Activated CD4-positive, CD25-positive, alpha-beta regulatory T cell (primary cell): ENCODE data around the gene MTMR3.

Experiments used
- DNase-seq, 4 experiments: peaks; one replicate each; lab custom pipeline; 2025; lab: John Stamatoyannopoulos, UW

The MTMR3 gene

DNA sequence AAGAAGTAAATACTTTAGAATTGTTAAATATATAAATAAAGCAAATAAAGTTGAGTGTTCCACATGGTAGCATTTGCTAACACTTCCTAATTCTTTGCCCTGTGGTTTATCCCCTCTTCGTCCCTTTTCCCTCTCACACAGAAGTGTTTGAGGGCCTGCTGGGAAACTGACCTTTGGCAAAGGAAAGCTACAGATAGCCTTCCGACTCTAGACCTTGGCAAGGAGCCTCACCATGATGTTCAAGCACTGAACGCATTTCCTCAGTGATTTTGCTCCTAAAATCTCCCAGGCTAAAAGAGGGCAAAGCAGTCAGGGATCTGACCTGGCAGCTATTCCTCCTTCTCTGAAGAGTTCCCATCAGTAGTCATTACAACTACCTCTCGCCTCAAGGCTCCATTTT is 144.8 kb downstream of the MTMR3 start:
- DNase-seq = no peak

DNA sequence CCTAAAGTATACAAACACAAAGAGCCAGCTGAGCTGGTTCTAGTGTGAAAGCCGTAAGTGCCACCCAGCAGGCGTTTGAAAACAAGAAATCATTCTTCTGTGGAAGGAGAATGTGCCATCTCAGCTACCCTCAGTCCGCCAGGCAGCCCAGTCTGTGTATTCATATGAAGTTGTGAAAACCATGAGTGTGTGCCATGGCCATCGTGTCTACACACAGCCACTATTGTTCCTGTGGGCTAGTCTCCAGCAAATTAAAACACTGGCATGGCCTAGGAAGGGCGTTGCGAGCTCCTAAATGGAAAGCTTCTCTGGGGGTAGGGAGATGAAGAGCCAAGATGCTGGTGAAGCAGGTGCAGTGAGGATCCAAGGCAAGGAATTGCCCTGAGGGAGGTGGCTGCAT is 145.8 kb downstream of the MTMR3 start:
- no peak for DNase-seq

DNA sequence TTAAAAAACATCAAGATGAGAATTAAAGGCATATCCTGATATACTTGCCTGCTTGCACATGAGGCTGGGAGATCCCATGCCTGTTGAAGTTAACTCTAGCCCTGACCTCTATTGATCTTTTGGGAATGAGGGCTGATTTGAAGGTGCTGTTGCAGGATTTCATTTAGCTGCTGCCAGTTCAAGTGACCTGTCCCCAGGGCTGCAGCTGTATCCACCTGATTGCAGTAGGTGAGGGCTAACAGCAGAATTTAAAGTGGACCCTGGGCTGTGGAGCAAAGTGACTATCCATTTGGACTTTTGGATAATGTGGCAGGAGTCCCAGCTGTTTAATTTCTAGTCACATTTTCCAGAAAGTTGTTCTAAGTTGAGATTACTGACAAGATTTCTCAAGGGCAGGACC is 146.5 kb downstream of the MTMR3 start:
- no peak for DNase-seq

DNA sequence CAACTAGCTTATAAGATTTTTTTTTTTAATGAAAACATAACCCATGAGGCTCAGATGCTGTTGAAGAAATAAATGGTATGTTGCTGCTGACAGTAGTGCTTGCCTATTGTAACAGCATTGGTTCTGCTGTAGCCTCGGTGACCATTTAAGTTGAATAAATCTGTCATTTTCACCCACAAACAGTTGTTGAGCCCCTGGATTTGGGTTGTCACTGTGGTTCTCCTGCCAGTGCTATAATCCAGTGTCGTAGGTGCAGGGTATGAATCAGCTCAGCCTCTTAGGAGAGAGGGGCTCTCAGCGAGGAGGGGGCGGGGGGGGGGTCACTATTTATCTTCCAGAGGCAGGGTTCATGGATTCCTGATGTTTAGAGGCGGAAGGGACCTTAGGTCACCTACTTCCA is 147.4 kb downstream of the MTMR3 start:
- DNase-seq = no peak

DNA sequence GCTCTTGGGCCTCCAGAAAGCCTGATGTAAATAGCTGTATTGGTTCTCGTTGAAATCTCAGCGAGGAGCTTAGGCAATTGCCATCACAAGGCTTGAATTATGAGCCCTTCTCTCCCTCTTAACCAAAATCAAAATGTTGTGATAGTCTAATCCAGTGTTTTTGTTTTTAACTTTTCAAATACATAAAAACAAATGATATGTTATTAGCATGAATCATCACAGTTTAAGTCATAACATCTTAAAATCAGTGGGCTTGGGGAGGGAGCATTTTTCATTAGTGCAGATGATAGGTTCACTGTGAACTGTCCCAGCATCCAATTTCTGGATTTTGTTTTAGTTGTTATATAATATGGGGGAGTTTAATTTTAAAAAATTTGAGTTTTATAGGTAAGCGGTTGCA is 148.4 kb downstream of the MTMR3 start:
- DNase-seq = no peak

DNA sequence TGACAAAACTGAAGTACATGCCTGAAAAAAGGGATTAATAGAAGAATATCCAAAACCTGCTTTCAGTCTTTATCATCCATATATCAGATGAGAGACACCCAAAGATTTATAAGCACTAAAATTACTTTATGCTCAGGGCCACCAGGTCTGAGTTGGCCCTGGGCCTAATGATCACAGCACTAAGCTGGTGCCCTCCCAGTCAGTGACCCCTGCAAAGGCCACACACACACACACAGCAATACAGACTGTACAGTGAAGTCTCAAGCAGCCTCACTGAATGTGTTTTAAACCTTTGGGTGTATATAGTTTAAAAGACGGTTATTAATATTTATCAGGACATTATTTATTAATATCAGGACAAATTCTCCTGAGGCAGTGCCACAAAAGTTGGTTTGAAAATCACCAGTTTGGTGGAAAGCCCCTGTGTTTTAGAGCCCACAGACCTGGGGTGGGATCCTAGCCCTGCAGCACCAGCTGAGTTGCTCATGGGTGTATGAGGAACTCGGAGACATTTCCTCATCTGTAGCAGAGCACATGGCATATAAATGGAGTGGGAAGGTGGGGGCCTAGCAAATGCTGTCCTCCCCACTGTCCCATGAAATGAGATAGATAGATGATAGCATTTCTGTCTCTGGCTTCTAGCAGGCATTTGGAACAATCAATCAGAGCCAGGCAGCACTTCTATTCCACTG is 148.9 kb downstream of the MTMR3 start:
- no peak for DNase-seq

DNA sequence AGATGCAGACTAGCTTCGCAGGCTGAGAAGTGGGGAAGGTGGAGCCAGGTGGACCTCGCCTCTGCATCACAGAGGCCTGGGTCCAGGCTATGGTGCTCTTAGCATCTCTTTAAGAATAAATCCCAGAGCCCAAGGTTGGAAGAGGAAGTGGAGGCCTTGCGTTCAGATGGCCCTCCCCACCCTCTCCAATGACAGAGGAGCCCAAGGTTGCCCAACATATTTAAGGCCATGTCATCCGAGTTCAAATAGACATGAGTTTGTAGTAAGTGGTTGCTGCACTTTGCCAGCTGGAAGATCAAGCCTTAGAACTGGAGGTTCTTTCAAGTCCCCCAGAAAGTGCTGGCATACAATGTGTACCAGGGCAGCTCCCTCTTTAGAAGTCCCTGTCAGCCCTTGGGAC is 150.2 kb downstream of the MTMR3 start:
- DNase-seq = no peak

DNA sequence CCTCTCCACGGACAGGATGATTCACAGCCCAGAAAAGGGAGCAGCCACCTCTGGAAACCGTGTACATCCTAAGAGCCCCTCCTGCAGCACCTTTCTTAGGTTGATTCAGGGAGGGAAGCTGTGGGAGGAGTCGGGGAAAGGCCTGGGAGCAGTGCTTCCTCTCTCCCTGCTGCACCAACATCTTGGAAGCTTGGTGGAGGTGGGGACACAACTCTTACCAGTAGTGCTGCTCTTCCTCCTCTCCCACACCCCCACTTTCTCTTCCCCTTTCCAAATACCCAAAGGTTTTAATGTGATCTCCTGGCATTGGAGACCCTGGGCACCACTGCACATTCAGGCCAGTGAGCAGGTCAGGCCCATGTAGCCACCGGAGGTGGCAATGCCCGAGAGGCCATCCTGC is 150.9 kb downstream of the MTMR3 start:
- no peak for DNase-seq

DNA sequence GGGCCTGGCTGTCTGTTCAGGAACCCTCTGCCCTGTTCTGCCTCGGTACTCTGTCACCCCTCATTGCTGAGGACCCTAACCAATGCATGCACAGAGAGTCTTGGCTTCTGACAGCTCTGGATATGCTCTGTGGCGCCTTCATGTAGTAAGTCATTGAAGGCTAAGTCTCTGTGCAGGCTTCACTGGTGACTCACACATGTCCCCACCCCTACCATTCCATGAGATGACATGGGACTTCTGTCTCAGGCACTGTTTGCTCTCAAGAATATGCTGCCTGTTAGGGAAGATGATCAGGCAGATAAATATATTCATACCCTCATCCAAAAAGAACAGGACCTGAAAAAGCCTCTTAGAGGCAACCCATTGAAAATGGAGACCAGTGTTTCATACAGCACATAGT is 153.7 kb downstream of the MTMR3 start:
- no peak for DNase-seq

DNA sequence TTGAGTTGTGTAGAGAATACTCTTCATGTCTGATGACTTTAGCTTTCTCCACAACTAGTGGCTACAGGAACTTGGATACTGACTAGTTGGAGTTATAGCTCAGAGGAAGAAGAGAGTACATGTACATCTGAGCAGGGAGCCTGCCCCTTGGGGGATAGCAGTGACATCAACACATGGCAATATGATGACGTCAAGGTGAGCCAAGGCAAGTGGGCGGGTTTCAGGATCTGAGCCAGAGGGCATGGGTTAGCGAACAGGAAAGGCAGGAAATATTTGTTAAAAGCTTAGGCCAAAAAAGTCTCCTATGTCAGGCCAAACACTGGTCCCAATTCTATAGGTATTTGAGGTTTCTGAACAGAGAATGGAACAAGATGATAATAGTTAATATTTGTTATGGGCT is 155.2 kb downstream of the MTMR3 start:
- no peak for DNase-seq

DNA sequence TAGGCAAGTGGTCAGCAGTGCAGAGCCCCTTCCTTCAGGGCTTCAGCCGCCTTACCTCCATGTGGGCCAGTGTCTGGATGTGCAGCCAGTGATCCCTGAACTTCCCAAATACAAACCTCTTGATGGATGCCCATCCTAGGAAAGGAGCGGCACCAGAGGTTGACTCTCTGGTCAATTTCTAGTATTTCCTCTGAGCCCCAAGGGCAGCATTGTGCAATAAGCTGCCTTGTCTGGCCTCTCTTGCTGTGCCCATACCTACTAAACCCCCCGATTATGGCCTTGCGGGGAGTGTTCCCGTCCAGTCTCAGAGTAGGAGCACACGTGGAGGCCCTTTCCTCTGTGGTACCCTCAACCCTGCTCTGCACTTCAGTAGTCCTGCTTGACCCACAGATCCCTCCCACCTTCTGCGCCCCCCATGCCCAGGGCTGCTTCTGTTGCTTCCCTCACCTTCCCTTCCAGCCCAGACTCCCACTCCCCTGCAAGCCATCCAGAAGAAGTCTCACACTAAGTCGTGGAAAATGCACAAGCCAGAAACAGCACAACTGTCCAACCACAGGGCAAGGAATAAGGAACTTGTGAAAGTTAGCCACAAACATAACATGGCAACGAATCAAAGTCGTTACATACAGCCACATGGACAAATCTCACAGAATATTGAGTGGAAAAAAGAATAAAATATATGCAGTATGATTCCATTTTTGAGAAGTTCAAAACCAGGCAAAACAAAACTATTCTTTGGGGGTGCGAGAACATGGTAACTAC is 157.7 kb downstream of the MTMR3 start:
- no peak for DNase-seq

DNA sequence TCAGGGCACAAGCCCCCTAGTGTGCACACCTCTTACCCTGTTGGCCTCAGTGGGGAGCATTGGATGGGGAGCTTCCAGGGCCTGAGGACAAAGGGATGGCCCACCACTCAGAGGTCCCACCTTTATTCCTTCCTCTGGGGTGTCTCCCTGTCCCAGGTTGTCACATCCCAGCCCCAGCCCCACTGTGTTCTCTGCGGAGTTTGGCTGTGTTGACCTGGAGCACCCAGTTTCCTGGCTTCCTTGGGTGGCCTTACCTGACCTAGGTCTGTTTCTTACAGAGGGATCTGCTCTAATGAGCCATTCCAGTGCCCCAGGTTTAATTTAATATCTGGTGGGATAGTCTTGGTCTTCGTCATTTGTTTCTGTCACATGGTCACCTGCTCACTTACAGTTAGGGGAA is 158.5 kb downstream of the MTMR3 start:
- DNase-seq = no peak

DNA sequence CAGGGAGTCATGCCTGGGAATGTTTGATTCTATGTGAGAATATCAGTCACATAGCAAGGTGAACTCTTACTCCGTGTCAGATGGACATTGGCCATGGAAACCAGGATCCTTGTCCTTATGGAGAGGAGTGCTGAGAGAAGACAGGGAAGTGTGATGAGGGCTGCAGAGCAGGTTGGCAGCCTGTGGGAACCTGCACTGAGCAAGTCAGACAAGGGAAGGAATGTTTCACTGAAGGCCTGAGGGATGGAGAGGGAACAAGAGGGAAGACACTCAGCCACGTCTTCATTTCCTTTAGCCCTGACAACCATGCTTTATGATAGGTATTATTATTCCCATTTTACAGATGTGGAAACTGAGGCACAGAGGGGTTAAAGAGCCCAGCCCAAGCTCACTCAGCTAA is 158.9 kb downstream of the MTMR3 start:
- DNase-seq = no peak

DNA sequence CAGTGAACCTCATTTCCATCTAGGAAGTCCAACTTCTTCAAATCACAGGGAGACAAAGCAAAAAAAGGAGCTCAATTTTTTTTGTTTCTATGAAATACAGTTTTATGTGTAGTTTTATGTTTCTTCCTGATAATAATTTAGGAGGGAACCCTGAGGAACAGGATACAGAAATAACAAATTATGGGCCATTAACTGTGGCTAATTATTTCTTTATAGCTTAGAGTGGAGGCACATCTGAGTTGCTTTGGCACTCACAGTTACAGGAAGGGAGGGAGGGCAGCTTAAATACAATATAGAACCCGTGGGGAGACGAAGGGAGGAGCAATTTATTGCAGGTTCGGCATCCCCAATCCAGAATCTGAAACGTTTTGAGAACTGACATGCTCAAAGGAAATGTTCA is 160.2 kb downstream of the MTMR3 start:
- DNase-seq = no peak

DNA sequence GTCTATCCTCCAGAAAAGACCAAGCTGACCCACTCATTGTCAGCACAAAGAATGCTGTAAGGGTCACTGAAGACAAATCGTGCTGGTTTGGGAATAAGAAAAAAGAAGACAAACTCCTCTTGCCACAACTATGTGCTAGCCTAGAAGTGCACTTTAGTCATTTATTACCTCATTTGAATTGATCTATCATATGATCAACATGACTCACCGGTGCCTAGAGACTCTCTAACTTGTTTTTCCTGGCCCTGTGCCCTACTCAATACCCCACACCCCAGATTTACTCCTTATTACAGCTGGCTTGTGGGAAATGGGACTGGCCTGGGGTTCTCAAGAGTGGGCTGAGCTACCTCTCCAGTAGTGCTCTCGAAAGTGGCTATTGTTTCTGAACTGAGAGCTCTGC is 161.4 kb downstream of the MTMR3 start:
- DNase-seq = no peak

DNA sequence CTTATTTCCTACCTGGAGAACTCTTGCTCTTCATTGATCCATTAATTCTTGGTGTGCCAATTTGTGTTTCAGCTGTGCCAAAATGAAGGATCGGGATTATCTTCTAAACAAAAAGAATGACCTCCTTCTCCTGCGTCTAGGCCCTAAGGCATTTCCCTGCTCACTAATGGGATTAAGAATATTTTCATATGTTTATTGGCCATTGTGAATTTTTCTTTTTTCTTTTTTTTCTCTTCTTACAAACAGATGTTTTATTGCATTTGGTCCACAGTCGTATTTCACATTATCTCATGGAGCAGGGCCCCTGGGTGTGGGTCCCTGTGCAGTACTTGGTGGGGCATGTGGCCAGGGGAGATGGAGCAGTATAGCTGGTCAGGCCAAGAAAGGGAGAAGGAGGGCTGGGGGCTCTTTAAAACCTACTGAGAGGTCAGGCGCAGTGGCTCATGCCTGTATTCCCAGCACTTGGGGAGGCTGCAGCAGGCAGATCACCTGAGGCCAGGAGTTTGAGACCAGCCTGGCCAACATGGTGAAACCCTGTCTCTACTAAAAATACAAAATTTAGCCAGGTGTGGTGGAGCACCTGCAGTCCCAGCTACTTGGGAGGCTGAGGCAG is 162.0 kb downstream of the MTMR3 start:
- no peak for DNase-seq

DNA sequence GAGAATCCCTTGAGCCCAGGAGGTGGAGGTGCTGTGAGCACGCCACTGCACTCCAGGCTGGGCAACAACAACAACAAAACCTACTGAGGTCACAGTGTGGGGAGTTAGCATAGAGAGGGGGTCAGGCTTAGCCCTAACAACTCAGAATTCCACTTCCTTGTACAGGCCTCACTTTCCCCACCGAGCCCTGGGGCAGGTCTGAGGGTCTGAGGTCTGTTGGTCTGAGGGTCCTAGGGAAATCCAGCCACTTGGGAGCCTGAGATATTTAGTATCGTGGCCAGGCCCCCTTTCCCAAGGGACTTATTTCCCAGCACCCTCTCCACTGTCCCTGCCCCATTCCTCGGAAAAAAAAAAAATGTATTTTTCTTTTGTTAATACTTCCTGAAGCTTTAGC is 162.5 kb downstream of the MTMR3 start:
- DNase-seq = no peak

DNA sequence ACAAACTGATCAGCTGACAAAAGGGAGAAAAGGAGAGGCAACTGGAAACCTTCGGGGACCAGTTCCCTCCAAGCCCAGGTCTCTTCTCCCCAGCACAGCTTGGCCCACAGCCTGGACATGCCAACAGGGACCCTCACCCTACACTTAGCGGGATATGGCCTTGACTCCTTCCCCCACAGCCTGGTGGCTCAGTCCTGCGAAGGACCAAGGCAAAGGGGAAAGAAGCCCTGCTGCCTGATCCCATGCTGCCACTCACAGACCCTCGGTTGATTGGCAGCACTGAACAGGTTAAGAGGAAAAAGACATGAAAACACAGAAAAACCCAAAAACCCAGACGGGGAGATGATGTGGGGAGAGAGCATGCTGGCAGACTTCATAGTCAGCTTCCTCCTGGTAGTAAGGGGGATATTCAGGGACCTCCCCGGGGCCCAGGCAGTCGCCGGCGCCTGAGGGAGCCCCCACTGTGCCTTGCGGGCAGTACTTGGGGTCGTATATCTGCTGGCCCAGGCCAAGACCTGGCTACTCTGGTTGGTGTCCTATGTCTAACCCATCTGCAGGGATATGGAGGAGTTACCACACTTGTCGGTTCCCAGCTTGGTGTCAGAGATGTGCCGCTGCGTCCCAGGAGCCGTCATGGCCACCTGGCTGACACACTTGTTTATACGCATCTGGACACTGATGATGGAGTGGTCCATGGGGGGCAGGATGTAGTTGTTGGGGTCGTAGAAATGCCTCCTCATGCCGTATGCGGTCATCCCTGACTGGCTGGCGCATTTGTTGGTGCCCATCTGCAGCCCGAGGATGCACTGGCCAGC is 163.1 kb downstream of the MTMR3 start:
- no peak for DNase-seq

DNA sequence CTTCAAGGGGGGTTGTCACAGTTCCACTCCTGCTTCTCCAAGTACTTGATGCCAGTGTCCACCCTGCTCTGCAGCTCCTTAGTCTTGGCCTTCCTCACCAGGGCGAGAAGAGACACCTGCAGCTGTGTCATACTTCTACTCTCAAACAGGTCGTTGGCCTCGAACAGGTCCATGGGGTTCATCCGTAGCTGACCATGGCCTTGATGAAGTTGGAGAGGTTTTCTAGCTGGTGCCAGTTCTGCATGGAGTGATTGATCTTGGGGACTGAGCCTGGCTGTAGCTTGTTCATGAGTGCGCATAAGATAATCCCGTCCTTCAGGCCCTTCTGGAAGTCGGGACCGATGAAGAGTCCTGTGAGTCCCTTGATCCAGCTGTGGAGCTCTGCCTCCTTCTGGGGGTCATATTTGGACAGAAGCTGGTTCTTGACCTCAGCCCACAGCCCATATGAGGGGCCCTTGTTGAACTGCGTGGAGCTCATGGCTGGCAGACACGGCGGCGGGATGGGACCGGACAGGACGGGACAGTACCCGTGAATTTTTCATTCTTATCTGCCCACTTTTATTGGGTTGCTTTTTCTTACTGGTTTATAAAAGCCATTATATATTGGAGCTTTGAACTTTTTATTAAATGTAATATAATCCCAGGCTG is 163.9 kb downstream of the MTMR3 start:
- DNase-seq = no peak

DNA sequence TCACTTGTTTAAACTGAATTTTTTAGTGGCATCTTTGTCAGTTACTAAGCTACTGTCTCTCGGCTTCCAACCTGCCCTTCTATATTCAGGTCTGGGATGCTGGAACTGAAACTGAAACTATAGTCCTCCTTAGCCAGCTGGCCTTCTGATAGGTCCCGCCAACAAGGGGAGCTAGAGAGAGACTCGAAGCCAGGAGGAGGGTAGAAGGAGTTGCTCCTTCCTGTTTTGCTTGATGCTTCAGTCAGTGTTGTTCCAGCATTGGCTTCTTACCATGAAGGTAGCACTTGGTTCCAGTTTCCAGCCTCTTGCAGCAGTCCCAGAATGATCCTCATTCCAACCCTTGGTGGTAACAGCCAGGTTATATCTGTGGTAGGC is 164.4 kb downstream of the MTMR3 start:
- no peak for DNase-seq

DNA sequence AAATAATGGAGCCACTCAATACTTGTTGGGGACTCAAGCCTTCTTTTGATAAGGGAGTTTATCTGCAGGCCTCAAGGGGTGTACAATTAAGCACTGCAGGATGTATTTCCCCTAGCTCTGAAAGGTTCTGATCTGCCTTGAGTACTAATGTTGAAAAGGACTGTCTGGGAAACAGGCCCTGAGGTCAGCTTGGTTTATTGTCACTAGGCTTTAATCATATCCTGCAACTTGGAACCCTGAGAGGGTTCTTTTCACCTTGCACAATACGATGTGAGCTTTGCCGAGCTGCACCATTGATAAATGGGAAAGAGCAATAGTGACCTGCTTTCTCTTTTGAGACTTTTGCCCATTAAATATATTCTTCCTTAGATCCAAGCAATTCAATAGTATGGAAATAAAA is 165.7 kb downstream of the MTMR3 start:
- no peak for DNase-seq

DNA sequence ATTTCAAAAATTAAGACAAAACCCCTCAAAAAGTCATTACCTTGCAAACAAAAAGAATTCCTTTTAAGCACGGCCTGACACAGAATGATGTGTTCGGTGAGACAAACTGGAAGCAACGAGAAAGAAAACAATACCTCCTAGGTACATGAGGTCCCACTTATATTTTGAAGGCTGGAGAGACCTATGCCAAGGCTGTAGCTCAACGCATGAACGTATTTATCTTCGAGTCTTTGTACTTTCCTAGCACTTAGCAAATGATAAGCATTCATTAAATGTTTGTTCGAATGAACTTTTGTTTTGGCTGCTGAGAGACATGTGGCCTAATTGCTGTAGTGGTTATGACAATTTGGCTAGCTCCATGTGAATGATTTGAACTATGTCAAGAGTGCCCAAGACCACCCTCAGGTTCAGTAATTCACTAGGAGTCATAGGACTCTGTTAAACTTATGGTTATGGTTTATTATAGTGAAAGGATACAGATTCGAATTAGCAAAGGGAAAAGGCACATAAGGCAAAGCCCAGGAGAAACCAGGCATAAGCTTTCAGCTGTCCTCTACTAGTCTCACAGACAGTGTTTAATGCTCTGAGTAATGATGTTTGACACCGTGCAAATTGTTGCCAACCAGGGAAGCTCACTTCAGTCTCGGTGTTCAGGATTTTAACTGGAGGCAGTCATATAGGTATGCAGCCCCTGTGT is 171.2 kb downstream of the MTMR3 start:
- no peak for DNase-seq
